GM13976 (cell line): ENCODE measurements around the gene TMEM215.

Experiments used
- DNase-seq: peaks from one replicate; pipeline ENCODE4 v3.0.0; 2012; ENCODE audit warnings: low spot score
- CTCF ChIP-seq: IDR thresholded peaks from 2 replicates; pipeline ENCODE4 v1.5.1; 2012; ENCODE audit warnings: borderline replicate concordance, mild to moderate bottlenecking; ENCODE audit not compliant: insufficient read depth; ENCODE audit errors: extremely low read depth, missing control alignments, control extremely low read depth
- in situ Hi-C: fragments of 300-500 bp; cut with MboI; formaldehyde crosslinking; loops from one replicate; pipeline ENCODE4 v1.12.0; 2022; ENCODE audit warnings: low sequenced_read_pairs, mixed read lengths, inconsistent platforms; ENCODE audit not compliant: unreplicated experiment

The TMEM215 gene

GRCh38 chr9:32801530-32801929 is 18.2 kb downstream of the TMEM215 start:
- in situ Hi-C loops, result no loop called here
- no peak for TF ChIP-seq CTCF
- no peak for DNase-seq

- in situ Hi-C loops, result no loop called here
- DNase-seq, result no peak
- no peak for TF ChIP-seq CTCF
Measured at GRCh38 chr9:32807217-32807616, 23.9 kb downstream of the TMEM215 start.

GRCh38 chr9:32811246-32811645 is 27.9 kb downstream of the TMEM215 start:
- in situ Hi-C loops, result no loop called here
- no peak for DNase-seq
- no peak for TF ChIP-seq CTCF

- no peak for TF ChIP-seq CTCF
- in situ Hi-C loops, result no loop called here
- no peak for DNase-seq
Measured at GRCh38 chr9:32820322-32820721, 37.0 kb downstream of the TMEM215 start.

- in situ Hi-C loops, result no loop called here
- no peak for TF ChIP-seq CTCF
Measured at GRCh38 chr9:32823101-32823500, 39.8 kb downstream of the TMEM215 start.

GRCh38 chr9:32823551-32823950 is 40.2 kb downstream of the TMEM215 start:
- TF ChIP-seq CTCF, result no peak
- no peak for DNase-seq
- in situ Hi-C loops, result no loop called here

More at GRCh38 chr9:32823101-32823500, 39.8 kb downstream of the TMEM215 start:
- DNase-seq, result no peak

- no peak for TF ChIP-seq CTCF
- in situ Hi-C loops, result no loop called here
- DNase-seq, result no peak
Measured at GRCh38 chr9:32825203-32825602, 41.9 kb downstream of the TMEM215 start.
